Kidney tubule cell (primary cell): ENCODE measurements around the gene KMT2E.
A peak's percentile ranks its signal among the peaks of the same experiment; 100 is the strongest.

Experiments used
- DNase-seq: peaks from one replicate; pipeline ENCODE4 v3.0.0-alpha.2; 2018; ENCODE audit warnings: low spot score

Gene KMT2E

DNA sequence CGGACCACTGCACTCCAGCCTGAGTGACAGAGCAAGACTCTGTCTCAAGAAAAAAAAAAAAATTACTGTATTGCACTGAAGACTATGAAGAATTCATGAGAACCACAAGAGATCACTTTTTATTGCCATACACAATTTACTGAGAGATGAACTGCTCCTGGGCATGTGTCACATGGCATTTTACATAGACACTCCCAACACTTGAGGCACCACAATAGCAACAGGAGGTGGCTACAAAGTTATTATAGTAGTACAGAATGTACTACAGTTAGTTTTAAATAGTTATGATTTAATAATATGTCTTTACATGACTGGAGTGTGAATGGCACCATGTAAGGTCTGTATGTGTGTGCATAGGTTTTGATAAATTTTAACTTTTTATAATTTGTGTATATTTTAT, 70.6 kb downstream of the KMT2E start:
- no peak for DNase-seq

DNA sequence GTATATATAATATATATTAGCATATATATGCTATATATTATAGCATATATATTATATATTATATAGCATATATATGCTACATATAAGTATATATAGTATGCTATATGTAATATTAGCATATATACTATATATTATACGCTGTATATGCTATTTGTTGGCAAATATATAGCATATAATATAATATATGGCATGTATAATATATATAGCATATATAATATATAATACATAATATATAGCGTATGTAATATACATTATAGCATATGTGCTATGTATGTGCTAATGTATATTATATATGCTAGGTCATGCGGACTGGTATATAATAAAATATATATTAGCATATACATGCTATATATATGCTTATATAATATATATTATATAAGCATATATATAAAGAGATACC, 72.8 kb downstream of the KMT2E start:
- no peak for DNase-seq

DNA sequence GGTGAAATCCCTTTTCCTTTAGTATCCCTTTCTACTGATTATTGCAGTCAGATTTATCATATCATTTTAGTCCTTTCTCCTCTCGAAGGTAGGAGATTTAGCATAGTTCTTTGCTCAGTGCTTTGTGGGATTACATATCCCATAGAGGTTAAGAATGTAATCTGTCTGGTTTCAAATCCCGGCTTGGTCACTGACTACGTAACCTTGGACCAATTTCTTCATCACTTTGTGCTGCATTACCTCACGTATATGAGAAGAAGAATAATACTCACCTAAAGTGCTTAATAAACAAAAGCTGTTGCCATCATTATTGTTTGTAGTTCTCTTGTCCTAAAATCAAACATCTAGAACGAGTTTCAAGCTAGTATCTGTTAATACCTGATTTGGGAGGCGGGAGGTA, 74.0 kb downstream of the KMT2E start:
- no peak for DNase-seq

DNA sequence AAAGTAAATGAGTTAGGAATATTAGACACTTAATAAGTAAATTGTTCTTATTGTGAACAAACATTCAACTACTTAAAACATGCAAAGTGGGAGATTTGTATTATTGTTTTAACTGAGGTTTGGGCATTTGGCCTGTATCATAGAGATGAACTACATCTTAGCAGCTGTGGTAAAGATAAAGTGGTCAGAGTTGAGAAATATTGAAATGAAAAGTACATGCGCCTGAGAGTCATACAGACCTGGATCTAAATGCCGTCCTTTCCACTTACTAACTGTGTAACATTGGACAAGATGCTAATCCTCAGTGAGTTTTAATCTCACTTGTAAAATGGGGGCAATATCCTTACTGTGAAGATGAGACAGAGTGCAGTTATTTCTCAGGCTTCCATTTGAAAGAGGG, 74.5 kb downstream of the KMT2E start:
- no peak for DNase-seq

DNA sequence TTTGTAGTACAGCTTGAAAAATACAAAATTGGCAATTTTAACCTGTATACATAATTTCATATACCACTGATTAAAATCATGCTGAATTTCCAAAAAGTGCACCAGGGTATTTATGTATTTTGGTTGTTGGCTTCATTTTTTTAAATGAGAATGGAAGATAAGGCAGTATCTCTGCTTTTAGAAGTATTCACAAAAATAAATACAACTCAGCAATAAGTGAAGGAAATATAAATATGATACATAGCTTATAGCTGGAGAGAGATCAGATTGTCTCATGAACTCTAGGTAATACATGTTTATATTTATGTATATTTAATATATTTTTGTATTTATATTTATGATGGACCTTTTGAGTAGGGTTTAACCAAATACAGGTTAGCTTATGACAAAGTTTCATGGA, 81.0 kb downstream of the KMT2E start:
- no peak for DNase-seq

DNA sequence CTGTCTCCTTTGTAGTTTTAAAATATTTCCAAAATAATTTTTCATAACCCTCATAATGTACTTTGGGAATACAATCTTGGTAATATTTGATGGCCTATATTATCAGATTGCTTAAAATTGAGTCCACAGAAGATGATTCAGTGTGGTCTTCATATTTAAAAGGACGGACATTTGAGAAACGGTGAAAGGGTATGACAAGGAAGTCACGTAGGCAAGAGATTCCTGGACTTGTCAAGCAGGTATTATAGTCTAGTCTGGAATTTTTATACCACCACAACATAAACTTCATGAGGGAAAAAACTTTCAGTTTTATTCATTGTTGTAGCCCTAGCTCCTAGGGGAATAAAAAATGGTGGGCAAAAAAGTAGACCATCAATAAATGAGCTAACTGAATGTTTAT, 82.3 kb downstream of the KMT2E start:
- no peak for DNase-seq

DNA sequence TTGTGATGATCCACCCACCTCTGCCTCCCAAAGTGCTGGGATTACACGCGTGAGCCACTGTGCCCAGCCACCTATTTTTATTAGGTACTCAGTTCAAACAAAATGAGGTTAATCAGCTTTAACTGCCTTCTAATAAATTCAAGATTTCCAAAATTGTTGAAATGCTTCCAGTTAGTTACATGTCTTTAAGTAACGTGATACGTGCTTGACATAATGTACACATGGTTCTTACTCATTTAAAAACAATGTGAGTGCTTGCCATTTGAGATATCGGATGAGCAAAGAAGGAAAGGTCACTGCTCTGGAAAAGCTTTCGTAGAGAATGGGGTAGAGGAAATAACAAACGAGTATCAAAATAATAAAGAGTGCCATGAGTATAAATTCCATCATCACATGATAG, 83.6 kb downstream of the KMT2E start:
- no peak for DNase-seq

DNA sequence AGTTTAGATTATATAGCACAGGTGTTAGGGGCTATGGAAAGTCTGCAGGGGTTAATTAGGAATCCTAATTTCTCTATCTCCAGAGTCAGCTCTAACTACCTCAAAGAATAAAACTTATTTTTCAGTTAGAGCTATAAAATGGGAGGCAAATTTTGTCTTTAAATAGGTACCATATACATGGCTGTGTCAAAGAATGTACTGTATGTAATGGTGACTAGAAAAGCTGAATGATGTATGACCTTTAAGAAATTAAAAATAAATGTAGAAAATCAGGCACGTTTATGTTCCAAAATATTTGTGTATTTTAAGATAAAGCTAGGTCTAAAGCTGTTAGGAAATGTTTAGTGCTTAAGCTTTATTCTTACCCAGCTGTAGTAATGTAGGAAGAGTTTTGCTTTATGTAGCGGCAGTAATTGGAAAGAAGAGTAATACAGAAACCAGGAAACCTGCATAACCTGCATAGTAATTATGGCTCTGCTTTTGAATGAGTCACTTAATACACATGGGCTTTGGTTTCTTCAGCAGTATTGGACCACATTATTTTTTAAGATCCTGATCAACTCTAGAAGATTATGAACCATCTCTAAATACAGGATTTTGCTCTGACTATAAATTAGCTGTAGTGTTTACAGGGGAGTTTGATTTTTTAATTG, 85.0 kb downstream of the KMT2E start:
- DNase-seq = peak; percentile 51

DNA sequence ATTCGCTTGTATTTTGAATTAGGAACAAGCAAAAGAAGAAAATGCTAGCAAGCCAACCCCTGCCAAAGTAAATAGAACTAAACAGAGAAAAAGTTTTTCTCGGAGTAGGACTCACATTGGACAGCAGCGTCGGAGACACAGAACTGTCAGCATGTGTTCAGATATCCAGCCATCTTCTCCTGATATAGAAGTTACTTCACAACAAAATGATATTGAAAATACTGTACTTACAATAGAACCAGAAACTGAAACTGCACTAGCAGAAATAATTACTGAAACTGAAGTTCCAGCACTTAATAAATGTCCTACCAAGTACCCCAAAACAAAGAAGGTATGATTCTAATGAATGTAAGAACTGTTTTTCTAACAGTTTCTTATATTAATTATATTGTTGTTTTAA, 87.9 kb downstream of the KMT2E start:
- DNase-seq = no peak

DNA sequence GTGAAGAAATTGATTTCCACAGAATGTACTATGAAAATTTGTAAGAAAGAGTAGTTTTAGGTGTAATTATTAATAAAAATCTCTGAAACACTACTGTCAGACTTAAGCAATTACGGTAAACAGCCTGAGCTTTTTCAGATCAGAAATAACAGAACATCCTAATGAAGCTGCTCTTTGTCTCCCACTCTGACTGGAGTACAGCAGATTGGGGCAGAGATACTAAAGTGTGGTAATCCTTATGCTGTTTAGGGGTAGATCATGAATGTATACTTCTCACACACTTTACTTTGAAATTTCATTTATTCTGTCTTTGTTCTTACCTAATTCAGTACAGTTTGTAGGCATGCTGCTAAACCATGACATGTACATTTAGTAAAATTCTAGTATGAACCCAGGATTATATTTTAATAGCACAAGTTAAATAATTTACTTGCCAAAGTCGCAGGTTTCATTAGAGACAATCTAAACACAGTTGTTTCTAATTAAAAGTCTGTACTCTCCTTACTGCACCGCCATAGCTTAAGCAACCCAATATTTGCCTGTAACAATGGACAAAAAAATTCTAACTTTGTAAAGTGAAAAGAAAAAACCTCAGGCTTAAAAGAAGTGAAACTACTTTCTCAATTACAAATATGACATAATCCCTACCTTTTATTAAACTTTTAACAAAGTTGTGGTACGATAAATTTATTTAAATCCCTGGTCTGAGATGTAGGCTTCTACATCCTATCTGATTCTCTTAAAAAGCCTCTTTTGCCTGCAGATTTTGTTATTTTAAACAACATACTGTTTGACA, 88.8 kb downstream of the KMT2E start:
- no peak for DNase-seq

DNA sequence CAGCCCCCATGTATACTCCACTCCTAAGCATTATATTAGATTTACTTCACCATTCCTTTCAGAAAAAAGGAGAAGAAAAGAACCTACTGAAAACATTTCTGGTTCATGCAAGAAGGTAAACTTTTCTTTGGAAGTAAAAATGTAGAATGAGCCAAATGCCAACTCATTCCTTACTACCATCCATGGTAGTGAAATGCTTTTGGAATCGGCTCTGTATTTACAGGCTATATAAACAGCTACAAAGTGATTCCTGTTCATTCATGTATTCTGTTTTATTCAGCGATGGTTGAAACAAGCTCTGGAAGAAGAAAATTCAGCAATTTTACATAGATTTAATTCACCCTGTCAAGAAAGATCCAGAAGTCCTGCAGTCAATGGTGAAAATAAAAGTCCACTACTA, 91.6 kb downstream of the KMT2E start:
- DNase-seq = no peak

DNA sequence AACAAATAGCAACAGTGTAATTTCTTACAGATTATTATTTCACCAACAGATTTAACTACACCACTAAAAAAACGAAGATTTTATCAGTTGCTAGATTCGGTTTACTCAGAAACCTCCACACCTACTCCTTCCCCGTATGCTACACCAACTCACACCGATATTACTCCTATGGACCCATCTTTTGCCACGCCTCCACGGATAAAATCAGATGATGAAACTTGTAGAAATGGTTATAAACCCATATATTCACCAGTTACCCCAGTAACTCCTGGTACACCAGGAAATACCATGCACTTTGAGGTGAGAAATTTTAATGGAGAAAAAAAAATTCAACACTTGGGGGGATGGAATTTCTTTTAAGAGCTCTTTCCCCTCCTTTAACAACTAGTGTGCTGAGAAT, 92.5 kb downstream of the KMT2E start:
- no peak for DNase-seq

DNA sequence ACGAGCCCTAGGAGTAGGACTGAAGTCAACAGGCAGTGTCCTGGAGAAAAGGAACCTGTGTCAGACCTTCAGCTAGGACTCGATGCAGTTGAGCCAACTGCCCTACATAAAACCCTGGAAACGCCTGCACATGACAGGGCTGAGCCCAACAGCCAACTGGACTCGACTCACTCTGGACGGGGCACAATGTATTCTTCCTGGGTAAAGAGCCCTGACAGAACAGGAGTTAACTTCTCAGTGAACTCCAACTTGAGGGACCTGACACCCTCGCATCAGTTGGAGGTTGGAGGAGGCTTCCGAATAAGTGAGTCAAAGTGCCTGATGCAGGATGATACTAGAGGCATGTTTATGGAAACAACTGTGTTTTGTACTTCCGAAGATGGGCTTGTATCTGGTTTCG, 93.5 kb downstream of the KMT2E start:
- no peak for DNase-seq

DNA sequence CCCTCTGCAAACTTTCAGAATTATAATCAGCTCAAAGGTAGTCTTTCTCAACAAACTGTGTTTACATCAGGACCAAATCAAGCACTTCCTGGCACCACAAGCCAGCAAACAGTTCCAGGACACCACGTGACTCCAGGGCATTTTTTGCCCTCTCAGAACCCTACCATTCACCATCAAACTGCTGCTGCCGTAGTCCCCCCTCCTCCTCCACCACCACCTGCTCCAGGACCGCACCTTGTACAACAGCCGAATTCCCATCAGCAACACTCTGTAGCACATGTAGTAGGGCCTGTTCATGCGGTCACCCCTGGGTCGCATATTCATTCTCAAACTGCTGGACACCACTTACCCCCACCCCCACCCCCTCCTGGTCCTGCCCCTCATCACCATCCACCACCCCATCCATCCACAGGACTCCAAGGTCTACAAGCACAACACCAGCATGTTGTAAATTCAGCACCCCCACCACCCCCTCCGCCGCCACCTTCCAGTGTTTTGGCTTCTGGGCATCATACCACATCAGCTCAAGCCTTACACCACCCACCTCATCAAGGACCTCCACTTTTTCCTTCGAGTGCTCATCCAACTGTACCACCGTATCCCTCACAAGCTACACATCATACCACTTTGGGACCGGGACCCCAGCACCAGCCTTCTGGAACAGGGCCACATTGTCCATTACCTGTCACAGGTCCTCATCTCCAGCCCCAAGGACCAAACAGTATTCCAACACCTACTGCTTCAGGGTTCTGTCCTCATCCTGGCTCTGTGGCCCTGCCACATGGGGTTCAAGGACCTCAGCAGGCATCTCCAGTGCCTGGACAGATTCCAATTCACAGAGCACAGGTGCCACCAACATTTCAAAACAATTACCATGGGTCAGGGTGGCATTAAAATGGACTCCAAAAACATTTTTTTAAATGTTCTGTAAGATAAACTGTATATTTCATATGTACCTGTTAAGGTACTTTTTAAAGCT, 98.7 kb downstream of the KMT2E start:
- no peak for DNase-seq

DNA sequence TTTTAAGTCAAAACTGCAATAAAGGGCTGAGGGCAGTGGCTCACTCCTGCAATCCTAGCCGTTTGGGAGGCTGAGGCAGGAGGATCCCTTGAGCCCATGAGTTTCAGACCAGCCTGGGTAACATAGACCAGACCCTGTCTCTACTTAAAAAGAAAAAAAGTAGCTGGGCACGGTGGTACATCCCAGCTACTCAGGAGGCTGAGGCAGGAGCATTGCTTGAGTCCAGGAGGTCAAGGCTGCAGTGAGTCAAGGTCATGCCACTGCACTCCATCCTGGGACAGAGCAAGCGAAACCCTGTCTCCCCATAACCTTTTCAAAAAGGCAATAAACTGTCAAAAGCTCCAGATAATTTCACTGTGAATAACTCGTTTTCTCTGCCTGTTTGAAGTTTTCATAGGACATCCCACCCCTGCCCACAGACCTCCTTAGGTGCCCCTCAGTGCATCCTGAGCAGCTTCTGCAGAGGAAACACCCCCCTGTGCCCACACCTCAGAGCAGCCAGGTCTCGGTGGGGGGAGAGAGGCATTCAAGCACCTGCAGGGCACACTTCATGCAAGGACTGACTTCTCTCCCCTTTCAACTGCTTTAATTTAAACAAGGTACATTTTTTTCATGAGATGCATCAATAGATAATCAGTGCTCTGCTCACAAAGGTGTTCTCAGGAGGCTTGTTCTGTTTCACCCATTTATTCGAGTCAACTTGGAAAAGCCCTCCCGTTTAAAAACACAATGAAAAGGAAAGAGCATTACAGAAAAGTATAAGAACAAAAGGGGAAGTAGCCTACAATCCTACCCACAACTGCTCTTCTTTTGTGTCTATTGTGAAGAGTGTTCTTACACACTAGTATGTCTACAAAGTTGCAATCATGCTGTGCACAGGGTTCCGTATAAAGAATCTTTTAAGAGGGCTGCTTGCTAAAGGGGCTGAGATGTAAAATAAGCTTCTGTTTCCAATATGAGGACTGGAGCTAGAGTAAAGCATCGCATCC, 104.9 kb downstream of the KMT2E start:
- DNase-seq = no peak

DNA sequence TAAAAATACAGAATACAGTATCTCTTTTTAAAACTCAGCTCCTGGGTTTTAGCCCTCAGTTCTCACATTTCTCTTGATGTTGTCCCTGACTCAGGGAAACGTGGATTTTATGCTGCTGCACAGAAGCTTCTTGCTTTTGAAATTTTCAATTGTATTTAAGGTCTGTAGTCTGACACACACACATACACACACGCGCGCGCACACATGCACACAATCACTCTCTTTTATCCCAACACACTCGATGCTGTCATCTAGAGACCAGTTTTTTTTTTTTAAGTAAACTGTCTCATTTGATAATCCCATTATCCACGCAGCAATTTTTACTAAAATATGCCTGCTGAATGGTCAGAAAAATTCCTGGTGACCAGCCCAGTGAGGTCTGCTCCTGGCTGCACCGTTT, 108.6 kb downstream of the KMT2E start:
- DNase-seq = no peak

DNA sequence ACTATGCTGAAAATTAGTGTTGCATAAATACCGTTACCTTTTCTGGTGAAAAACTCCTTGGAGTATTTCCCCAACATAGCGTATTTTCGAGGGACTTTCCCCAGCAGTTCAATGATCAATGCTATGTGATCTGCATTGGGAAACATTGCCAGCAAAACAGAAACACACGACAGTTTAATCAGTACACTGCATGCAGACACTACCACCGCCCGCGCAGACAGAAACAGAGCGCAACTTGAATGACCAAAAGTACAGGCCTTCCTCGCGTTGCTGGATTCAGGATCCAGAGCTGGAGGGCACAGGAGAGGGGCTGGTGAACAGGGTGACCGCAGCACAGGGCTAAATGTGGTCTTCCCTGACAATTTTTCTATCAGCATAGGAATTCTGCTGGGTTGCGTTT, 111.7 kb downstream of the KMT2E start:
- DNase-seq = no peak

DNA sequence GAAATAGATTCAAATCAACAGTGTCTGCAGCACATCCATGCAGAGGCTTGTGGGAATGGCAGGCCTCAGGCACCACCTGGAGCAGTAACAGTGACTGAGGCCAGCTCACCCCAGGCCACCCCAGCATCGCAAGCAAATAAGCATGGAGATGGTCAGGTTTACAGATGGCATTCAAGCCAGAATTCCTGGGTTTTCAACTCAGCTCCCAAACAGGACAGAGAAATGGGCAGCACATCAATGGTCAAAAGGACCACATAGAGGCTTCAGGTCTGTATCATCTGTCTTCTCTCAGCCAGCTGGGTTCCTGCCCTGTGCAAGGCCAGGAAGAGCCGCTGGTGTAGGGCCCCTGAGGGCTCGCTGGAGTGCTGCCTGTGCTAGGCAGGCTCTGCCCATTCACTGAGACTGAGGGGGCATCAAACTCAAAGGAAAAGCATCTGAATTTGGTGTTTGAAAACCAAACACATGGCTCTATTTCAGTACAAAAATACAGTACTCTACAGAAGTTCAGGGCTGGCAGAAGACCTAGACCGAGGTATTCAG, 112.5 kb downstream of the KMT2E start:
- DNase-seq = no peak

DNA sequence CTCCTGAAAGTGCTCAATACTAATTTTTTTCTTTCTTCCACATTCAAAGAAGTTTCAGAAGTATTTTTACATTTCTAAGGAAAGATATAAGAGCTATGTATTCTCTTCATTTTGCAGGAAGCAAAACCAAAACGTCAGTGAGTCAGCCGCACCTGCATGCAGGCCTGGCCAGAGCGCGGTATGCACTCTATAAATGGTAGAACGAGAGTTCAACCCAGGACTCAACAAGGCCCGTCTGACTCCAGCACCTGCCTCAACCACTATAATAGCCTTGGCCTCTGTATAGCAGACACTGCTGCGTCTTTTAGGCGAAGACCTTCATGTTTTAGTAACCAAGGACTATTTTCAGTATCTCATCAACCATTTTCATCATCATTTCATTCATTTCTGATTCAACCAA, 113.2 kb downstream of the KMT2E start:
- no peak for DNase-seq

DNA sequence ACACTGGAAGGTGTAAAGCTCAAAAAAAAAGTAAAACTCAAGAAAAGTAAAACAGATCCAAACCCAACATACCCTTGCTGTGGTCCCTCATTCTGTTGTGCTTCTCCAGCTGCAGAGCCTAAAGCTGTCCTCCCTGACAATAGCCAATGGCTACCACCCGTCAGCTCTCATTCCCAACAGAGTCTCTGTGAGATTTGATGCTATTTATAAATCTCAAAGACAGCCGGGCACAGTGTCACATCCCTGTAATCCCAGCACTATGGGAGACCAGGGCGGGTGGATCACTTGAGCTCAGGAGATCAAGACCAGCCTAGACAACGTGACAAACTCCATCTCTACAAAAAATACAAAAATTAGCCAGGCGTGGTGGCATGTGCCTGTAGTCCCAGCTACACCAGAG, 116.0 kb downstream of the KMT2E start:
- DNase-seq = no peak

DNA sequence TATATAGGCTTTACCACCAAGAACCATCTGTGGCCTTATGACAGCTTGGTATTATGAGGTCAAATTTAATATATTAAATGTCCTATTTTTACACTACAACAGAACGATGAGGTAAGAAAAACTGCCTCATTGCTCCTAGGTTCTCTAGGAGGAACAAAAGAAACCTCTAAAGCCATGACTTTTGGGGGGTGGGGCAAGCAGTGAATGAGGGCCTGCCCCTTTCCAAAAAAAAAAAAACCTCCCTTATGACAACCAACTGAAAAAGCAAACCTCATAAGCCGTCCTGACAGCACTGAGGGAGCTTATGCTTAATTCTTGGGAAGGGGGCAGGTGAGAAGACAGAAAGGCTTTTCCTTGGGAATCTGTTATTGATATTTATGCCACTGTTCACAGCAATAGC, 116.6 kb downstream of the KMT2E start:
- no peak for DNase-seq
